ENCODE data around the gene LVRN. TPM values are rescaled to one million over a fixed set of nuclear protein-coding genes. Genes with fewer than 3 reads are reported as not detected.

LVRN gene
- polyA plus RNA-seq, 4 donors: 0.15 to 1.4 TPM; not detected in 2

DNA sequence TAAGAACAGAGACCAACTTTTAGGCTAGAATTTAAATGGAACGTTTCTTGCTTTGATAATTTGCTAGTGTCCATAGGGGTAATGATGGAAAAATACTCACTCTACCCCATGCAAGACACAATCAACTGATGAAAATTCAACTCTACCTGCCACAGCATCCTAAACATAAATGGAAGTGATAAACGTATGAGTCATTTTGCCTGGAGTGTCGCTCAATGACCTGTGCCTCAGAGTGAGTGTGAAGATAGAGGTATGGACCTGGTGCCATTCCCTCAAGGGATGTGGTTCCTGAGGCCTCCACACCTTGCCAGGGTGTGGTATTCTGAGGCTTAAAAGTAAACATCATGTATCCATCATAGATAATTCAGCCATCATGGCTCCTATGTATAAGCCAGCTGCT is 84.0 kb downstream of the LVRN start:
- no peak for FAIRE-seq
- no peak for DNase-seq
- H3K4me1 ChIP-seq (ENCODE audit: control insufficient read depth in 3 of 3, insufficient read depth in 2 of 3, low read depth in 1 of 3, low read length in 2 of 3): no peaks in the 10 kb centered on the region
- peaks cover 0 to 4% (median 0%) of the 10 kb centered on the region in 3 donors for H3K27me3 ChIP-seq (ENCODE audit: control insufficient read depth in 3 of 3, insufficient read depth in 3 of 3, low read length in 3 of 3)
- no peaks in the 10 kb centered on the region for H3K36me3 ChIP-seq (ENCODE audit: control insufficient read depth in 3 of 3, insufficient read depth in 2 of 3, low read depth in 1 of 3, low read length in 3 of 3)
- WGBS, 3 donors: 72 to 85% (median 78%) methylated on average over 3 of the region's 3 CpGs
- H3K9me3 ChIP-seq (ENCODE audit: control insufficient read depth in 2 of 2, insufficient read depth in 1 of 2, low read depth in 1 of 2, low read length in 1 of 2): no peaks in the 10 kb centered on the region
- no peak overlapping the region for H3K27ac ChIP-seq (ENCODE audit: low read depth in 1 of 3, low read length in 2 of 3)
- H3K4me3 ChIP-seq (ENCODE audit: low read depth in 1 of 3, low read length in 3 of 3): no peak overlapping the region

DNA sequence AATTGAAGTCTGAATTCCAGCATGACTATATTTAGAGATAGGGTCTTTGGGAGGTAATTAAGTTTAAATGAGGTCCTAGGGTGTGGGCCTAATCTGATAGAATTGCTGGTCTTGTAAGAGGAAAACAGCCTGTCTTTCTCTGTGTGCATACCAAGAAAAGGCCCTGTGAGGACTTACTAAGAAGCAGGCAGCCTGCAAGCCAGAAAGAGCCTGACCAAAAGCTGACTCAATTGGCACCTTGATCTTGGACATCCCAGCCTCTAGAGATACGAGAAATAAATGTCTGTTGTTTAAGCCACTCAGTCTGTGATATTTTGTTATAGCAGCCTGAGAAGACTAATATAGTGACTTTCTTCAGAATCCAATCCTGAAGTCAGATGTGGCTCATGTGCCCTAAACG is 84.5 kb downstream of the LVRN start:
- DNase-seq: no peak
- Histone ChIP-seq H3K27ac (ENCODE audit: low read depth in 1 of 3, low read length in 2 of 3) (no peak overlapping the region), H3K27me3 (ENCODE audit: control insufficient read depth in 3 of 3, insufficient read depth in 3 of 3, low read length in 3 of 3) (peaks cover 0 to 3% (median 0%) of the 10 kb centered on the region in 3 donors), H3K4me3 (ENCODE audit: low read depth in 1 of 3, low read length in 3 of 3) (no peak overlapping the region), H3K36me3 (ENCODE audit: control insufficient read depth in 3 of 3, insufficient read depth in 2 of 3, low read depth in 1 of 3, low read length in 3 of 3) (no peaks in the 10 kb centered on the region), H3K9me3 (ENCODE audit: control insufficient read depth in 2 of 2, insufficient read depth in 1 of 2, low read depth in 1 of 2, low read length in 1 of 2) (no peaks in the 10 kb centered on the region), H3K4me1 (ENCODE audit: control insufficient read depth in 3 of 3, insufficient read depth in 2 of 3, low read depth in 1 of 3, low read length in 2 of 3) (no peaks in the 10 kb centered on the region)
- no peak for FAIRE-seq
- 71 to 83% (median 81%) methylated on average over 2 of the region's 2 CpGs for WGBS, 3 donors

DNA sequence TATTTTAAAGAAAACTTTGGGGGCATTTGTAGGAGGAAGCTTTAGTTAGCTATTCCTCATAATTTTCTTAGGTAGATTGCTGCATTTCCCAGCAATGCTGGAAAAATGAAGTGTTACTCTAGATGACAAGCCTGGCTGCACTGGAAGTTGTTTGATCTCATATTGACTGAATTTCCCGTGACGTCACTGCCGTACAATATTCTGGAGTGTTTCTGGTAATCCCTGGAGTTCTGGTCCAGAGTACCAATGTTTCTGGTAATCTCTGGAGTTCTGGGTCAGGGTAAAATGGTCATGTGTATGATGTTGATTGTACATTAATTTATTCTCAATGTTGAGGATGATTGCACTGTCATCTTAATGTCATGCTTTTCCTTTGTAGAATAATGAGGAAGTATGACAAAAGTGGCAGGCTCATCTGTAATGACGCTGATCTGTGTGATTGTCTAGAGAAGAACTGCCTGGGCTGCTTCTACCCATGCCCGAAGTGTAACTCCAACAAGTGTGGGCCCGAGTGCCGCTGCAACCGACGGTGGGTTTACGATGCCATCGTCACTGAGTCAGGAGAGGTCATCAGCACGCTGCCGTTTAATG is 96.2 kb downstream of the LVRN start:
- 77 to 86% (median 81%) methylated on average over 13 of the region's 13 CpGs for WGBS, 3 donors
- Histone ChIP-seq H3K4me1 (ENCODE audit: control insufficient read depth in 3 of 3, insufficient read depth in 2 of 3, low read depth in 1 of 3, low read length in 2 of 3) (no peaks in the 10 kb centered on the region), H3K9me3 (ENCODE audit: control insufficient read depth in 2 of 2, insufficient read depth in 1 of 2, low read depth in 1 of 2, low read length in 1 of 2) (no peaks in the 10 kb centered on the region), H3K27ac (ENCODE audit: low read depth in 1 of 3, low read length in 2 of 3) (no peak overlapping the region), H3K4me3 (ENCODE audit: low read depth in 1 of 3, low read length in 3 of 3) (no peak overlapping the region), H3K36me3 (ENCODE audit: control insufficient read depth in 3 of 3, insufficient read depth in 2 of 3, low read depth in 1 of 3, low read length in 3 of 3) (no peaks in the 10 kb centered on the region), H3K27me3 (ENCODE audit: control insufficient read depth in 3 of 3, insufficient read depth in 3 of 3, low read length in 3 of 3) (peaks cover 0 to 5% (median 2%) of the 10 kb centered on the region in 3 donors)
- no peak for DNase-seq
- no peak for FAIRE-seq

DNA sequence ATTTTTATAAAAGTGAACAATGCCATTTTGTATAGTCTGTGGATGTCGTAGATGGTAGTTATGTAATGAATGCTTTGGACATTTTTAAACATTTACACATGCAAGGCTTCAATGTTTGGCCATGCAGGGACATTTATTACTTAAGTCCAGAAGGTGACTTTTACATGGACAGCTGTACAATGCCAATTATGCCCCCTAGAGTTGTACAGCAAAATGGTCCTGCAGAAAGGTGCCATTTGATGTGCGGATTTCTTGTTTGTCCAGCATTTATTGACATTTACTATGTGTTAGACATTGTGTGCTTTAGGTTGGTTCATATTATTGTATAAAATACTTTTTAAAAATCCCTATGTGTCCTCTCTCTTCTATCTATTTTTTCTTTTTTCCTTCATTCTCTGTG is 100.1 kb downstream of the LVRN start:
- no peaks in the 10 kb centered on the region for H3K9me3 ChIP-seq (ENCODE audit: control insufficient read depth in 2 of 2, insufficient read depth in 1 of 2, low read depth in 1 of 2, low read length in 1 of 2)
- no peak overlapping the region for H3K27ac ChIP-seq (ENCODE audit: low read depth in 1 of 3, low read length in 2 of 3)
- H3K27me3 ChIP-seq (ENCODE audit: control insufficient read depth in 3 of 3, insufficient read depth in 3 of 3, low read length in 3 of 3): peaks cover 0 to 11% (median 2%) of the 10 kb centered on the region in 3 donors
- WGBS, 3 donors: 67 to 72% (median 70%) methylated on average over 2 of the region's 2 CpGs
- DNase-seq (no peak), FAIRE-seq (no peak)
- no peaks in the 10 kb centered on the region for H3K36me3 ChIP-seq (ENCODE audit: control insufficient read depth in 3 of 3, insufficient read depth in 2 of 3, low read depth in 1 of 3, low read length in 3 of 3)
- H3K4me3 ChIP-seq (ENCODE audit: low read depth in 1 of 3, low read length in 3 of 3): no peak overlapping the region
- H3K4me1 ChIP-seq (ENCODE audit: control insufficient read depth in 3 of 3, insufficient read depth in 2 of 3, low read depth in 1 of 3, low read length in 2 of 3): no peaks in the 10 kb centered on the region

DNA sequence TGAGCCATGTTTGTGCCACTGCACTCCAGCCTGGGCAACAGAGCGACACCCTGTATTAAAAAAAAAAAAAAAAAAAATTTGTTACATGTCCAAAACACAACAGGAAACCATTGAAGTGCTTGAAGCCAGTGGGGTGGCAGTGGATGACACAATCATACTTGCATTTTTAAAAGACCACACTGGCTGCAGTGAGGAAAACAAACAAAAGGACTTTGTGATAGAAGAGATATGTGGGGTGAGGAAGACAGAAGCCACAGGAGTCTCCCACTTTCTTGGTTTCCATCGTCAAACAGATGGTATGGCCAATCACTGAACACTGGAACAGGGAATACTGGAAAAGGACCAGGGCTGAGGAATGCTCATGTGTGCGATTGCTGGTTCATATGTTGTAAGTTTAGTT is 101.7 kb downstream of the LVRN start:
- Histone ChIP-seq H3K27ac (ENCODE audit: low read depth in 1 of 3, low read length in 2 of 3) (no peak overlapping the region), H3K36me3 (ENCODE audit: control insufficient read depth in 3 of 3, insufficient read depth in 2 of 3, low read depth in 1 of 3, low read length in 3 of 3) (no peaks in the 10 kb centered on the region), H3K27me3 (ENCODE audit: control insufficient read depth in 3 of 3, insufficient read depth in 3 of 3, low read length in 3 of 3) (peaks cover 0 to 9% (median 2%) of the 10 kb centered on the region in 3 donors), H3K4me1 (ENCODE audit: control insufficient read depth in 3 of 3, insufficient read depth in 2 of 3, low read depth in 1 of 3, low read length in 2 of 3) (no peaks in the 10 kb centered on the region), H3K4me3 (ENCODE audit: low read depth in 1 of 3, low read length in 3 of 3) (no peak overlapping the region), H3K9me3 (ENCODE audit: control insufficient read depth in 2 of 2, insufficient read depth in 1 of 2, low read depth in 1 of 2, low read length in 1 of 2) (no peaks in the 10 kb centered on the region)
- WGBS, 3 donors: 83 to 92% (median 88%) methylated on average over 3 of the region's 3 CpGs
- FAIRE-seq (no peak), DNase-seq (no peak)

DNA sequence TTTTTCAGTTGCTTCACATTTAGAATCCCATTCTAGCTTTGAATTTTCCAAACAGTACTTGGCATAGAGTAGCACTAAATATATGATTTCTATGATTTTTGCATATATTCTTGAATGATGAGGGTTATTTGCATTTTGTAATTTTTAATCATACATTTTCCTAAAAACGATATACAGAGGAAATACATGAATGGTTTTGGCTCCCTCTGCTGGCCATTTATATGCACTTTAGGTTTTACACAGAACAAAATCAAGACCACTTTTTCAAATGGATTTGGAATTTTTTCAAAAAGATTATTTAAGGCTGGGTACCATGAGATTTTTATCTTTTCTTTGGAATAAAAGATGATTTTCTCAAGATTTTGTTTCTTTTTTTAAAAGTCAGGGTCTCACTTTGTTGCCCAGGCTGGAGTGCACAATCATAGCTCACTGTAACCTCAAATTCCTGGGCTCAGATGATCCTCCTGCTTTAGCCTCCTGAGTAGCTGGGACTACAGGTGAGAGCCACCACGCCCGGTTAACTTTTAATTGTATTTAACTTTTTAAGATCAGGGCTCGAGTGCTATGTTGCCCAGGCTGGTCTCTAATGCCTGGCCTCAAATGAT is 105.9 kb downstream of the LVRN start:
- H3K27ac ChIP-seq (ENCODE audit: low read depth in 1 of 3, low read length in 2 of 3): no peak overlapping the region
- H3K36me3 ChIP-seq (ENCODE audit: control insufficient read depth in 3 of 3, insufficient read depth in 2 of 3, low read depth in 1 of 3, low read length in 3 of 3): no peaks in the 10 kb centered on the region
- H3K4me1 ChIP-seq (ENCODE audit: control insufficient read depth in 3 of 3, insufficient read depth in 2 of 3, low read depth in 1 of 3, low read length in 2 of 3): no peaks in the 10 kb centered on the region
- H3K27me3 ChIP-seq (ENCODE audit: control insufficient read depth in 3 of 3, insufficient read depth in 3 of 3, low read length in 3 of 3): peaks cover 0 to 7% (median 0%) of the 10 kb centered on the region in 3 donors
- DNase-seq (peak; percentile 55 to 64), FAIRE-seq (peak; percentile 55)
- 14 to 23% (median 23%) methylated on average over 4 of the region's 4 CpGs for WGBS, 3 donors
- H3K9me3 ChIP-seq (ENCODE audit: control insufficient read depth in 2 of 2, insufficient read depth in 1 of 2, low read depth in 1 of 2, low read length in 1 of 2): no peaks in the 10 kb centered on the region
- no peak overlapping the region for H3K4me3 ChIP-seq (ENCODE audit: low read depth in 1 of 3, low read length in 3 of 3)

DNA sequence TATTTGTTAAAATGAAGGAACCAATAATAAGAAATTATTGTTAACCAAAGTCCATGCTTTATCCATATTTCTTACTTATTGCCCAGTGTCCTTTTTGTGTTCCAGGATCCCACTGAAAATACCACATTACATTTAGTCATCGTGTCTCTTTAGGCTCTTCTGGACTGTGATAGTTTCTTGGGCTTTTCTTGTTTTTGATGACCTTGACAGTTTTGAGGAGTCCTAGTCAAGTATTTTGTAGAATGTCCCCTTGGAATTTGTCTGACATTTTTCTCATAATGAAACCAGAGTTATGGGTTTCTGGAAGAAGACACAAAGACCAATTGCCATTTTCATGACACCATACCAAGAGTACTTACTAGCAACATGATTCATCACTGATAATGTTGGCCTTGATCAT is 108.9 kb downstream of the LVRN start:
- DNase-seq: no peak
- Histone ChIP-seq H3K36me3 (ENCODE audit: control insufficient read depth in 3 of 3, insufficient read depth in 2 of 3, low read depth in 1 of 3, low read length in 3 of 3) (no peaks in the 10 kb centered on the region), H3K4me1 (ENCODE audit: control insufficient read depth in 3 of 3, insufficient read depth in 2 of 3, low read depth in 1 of 3, low read length in 2 of 3) (no peaks in the 10 kb centered on the region), H3K27me3 (ENCODE audit: control insufficient read depth in 3 of 3, insufficient read depth in 3 of 3, low read length in 3 of 3) (peaks cover 0 to 7% (median 0%) of the 10 kb centered on the region in 3 donors), H3K9me3 (ENCODE audit: control insufficient read depth in 2 of 2, insufficient read depth in 1 of 2, low read depth in 1 of 2, low read length in 1 of 2) (no peaks in the 10 kb centered on the region), H3K4me3 (ENCODE audit: low read depth in 1 of 3, low read length in 3 of 3) (no peak overlapping the region), H3K27ac (ENCODE audit: low read depth in 1 of 3, low read length in 2 of 3) (no peak overlapping the region)
- no peak for FAIRE-seq
- WGBS, 3 donors: 93 to 97% (median 95%) methylated on average over 1 of the region's 1 CpG

DNA sequence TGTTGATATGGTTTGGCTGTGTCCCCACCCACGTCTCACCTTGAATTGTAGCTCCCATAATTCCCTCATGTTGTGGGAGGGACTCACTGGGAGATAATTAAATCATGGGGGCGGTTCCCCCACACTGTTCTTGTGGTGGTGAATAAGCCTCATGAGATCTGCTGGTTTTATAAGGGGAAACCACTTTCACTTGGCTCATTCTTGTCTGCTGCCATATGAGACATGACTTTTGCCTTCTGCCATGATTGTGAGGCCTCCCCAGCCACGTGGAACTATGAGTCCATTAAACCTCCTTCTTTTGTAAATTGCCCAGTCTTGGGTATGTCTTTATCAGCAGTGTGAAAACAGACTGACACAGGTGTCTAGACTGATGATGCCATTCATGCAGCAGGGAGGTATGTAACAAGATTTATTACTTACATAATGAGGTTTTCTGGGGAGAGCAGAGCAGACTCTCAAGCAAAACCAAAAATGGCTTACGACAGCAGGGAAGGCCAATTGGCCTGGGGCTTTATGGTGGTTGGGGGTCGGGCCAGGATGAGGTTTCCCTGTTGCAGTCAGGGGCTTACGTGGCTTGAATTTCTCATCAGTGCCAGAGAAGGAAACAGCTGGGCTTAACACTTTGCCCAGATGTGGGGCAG is 113.0 kb downstream of the LVRN start:
- H3K4me3 ChIP-seq (ENCODE audit: low read depth in 1 of 3, low read length in 3 of 3): no peak overlapping the region
- FAIRE-seq (no peak), DNase-seq (peak; percentile 35 to 42)
- 47 to 51% (median 48%) methylated on average over 6 of the region's 6 CpGs for WGBS, 3 donors
- H3K4me1 ChIP-seq (ENCODE audit: control insufficient read depth in 3 of 3, insufficient read depth in 2 of 3, low read depth in 1 of 3, low read length in 2 of 3): no peaks in the 10 kb centered on the region
- no peaks in the 10 kb centered on the region for H3K36me3 ChIP-seq (ENCODE audit: control insufficient read depth in 3 of 3, insufficient read depth in 2 of 3, low read depth in 1 of 3, low read length in 3 of 3)
- no peaks in the 10 kb centered on the region for H3K9me3 ChIP-seq (ENCODE audit: control insufficient read depth in 2 of 2, insufficient read depth in 1 of 2, low read depth in 1 of 2, low read length in 1 of 2)
- no peaks in the 10 kb centered on the region for H3K27me3 ChIP-seq (ENCODE audit: control insufficient read depth in 3 of 3, insufficient read depth in 3 of 3, low read length in 3 of 3)
- no peak overlapping the region for H3K27ac ChIP-seq (ENCODE audit: low read depth in 1 of 3, low read length in 2 of 3)

Measured in small intestine (tissue), 7 donors.